Naive thymus-derived CD8-positive, alpha-beta T cell (primary cell): Measurements from ENCODE around the gene FBXO46. TPM values are rescaled to one million over a fixed set of nuclear protein-coding genes. Genes with fewer than 3 reads are reported as not detected.

ENCODE experiments used
- ATAC-seq, 2 donors: fragments of 150-1000 bp; cut with Tn5 transposase in 1 of 2; sonication (Bioruptor Pico), chemical (Tn5 transposase) in 1 of 2; 1 replicate in 1 of 2; 2 replicates in 1 of 2; pipeline ENCODE4 v1.10.0; 2021; ENCODE audit warnings: mild to moderate bottlenecking in 2 of 2, moderate library complexity in 2 of 2
- POLR2A ChIA-PET: fragments of 350-600 bp; sonication (Branson Sonifier 250); formaldehyde crosslinking; loops from one replicate; lab custom pipeline; 2021; ENCODE audit warnings: antibody characterized with exemption; lab: Charles Lee
- DNase-seq, 10 donors: peaks; one replicate each; pipeline versions ENCODE4 v3.0.0 to v3.0.0-alpha.2; 2020 to 2022
- H3K27ac Mint-ChIP-seq, 10 donors: one replicate each; pipeline ENCODE4 v1.8.0; 2020 to 2022; ENCODE audit warnings: mild to moderate bottlenecking in 10 of 10, mixed read lengths in 10 of 10, moderate library complexity in 4 of 10, inconsistent platforms in 1 of 10
- H3K27me3 Mint-ChIP-seq, 5 donors: one replicate each; pipeline ENCODE4 v1.8.0; 2021 to 2022; ENCODE audit warnings: mixed read lengths in 5 of 5
- H3K36me3 Mint-ChIP-seq, 3 donors: one replicate each; pipeline ENCODE4 v1.8.0; 2020 to 2022; ENCODE audit warnings: mixed read lengths in 3 of 3, mild to moderate bottlenecking in 2 of 3, inconsistent platforms in 1 of 3
- H3K4me1 Mint-ChIP-seq, 4 donors: one replicate each; pipeline ENCODE4 v1.8.0; 2021 to 2022; ENCODE audit warnings: mixed read lengths in 4 of 4
- H3K4me3 Mint-ChIP-seq, 10 donors: one replicate each; pipeline ENCODE4 v1.8.0; 2020 to 2022; ENCODE audit warnings: mild to moderate bottlenecking in 10 of 10, mixed read lengths in 10 of 10, moderate library complexity in 6 of 10, inconsistent platforms in 1 of 10
- H3K9me3 Mint-ChIP-seq, 9 donors: one replicate each; pipeline ENCODE4 v1.8.0; 2020 to 2022; ENCODE audit warnings: mixed read lengths in 9 of 9, mild to moderate bottlenecking in 3 of 9, inconsistent platforms in 1 of 9, moderate library complexity in 1 of 9
- polyA plus RNA-seq, 3 donors: library from polyadenylated mRNA; unstranded; fragments of 300-500 nt; fragmentation: Illumina TruSeq; gene quantifications; one replicate each; pipeline ENCODE4 v1.2.3, GENCODE V29; 2021
- total RNA-seq, 8 experiments: library from RNA in 2 of 8; stranded (reverse) in 2 of 8; gene quantifications; one replicate each; pipeline ENCODE4 v1.2.3 and lab custom pipeline; 2021 to 2026

FBXO46 gene
- total and polyA plus RNA-seq, 5 experiments from 2014 or later: 12.4 to 42.3 (median 15.2) TPM

- DNase-seq (no peak), ATAC-seq (peak in 1 of 2 donors; percentile 1)
- POLR2A ChIA-PET: interaction anchor here (0.6 to 4.7 kb wide), 16 partner anchors 10 to 1540 kb away, joined by 3 to 51 read pairs (median 4); partner anchors contain the start of genes CCDC9, DMWD, FBXO46 and GIPR
- H3K27me3 Mint-ChIP-seq: no peaks in the 10 kb centered on the region
- H3K4me3 Mint-ChIP-seq: peak overlapping the region; percentile 87 to 99 (median 97)
- H3K4me1 Mint-ChIP-seq: peaks cover 22 to 59% (median 47%) of the 10 kb centered on the region in 4 donors
- peaks cover 4 to 19% (median 8%) of the 10 kb centered on the region in 3 donors for H3K36me3 Mint-ChIP-seq
- peak overlapping the region; percentile 94 to 99 (median 96) for H3K27ac Mint-ChIP-seq
- H3K9me3 Mint-ChIP-seq: no peaks in the 10 kb centered on the region
These were observed 14.2 kb downstream of the FBXO46 start for GRCh38 chr19:45716359-45717130.

GRCh38 chr19:45715139-45715538 is 15.6 kb downstream of the FBXO46 start:
- ATAC-seq (no peak), DNase-seq (no peak)
- peaks cover 4 to 26% (median 8%) of the 10 kb centered on the region in 3 donors for H3K36me3 Mint-ChIP-seq
- H3K4me1 Mint-ChIP-seq: peaks cover 26 to 66% (median 55%) of the 10 kb centered on the region in 4 donors
- POLR2A ChIA-PET: interaction anchor here (0.6 to 4.7 kb wide), 3 partner anchors 10 to 537 kb away, joined by 3 to 47 read pairs (median 4); partner anchors contain the start of genes QPCTL, SNRPD2 and TRAPPC6A
- H3K4me3 Mint-ChIP-seq: peak overlapping the region in 4 of 10 donors; percentile 4 to 94 (median 22)
- H3K27ac Mint-ChIP-seq: peak overlapping the region in 6 of 10 donors; percentile 14 to 95 (median 49)
- no peaks in the 10 kb centered on the region for H3K27me3 Mint-ChIP-seq
- no peaks in the 10 kb centered on the region for H3K9me3 Mint-ChIP-seq

GRCh38 chr19:45713141-45713540 is 17.6 kb downstream of the FBXO46 start:
- Mint-ChIP-seq H3K4me1 (peaks cover 23 to 60% (median 49%) of the 10 kb centered on the region in 4 donors), H3K9me3 (no peaks in the 10 kb centered on the region), H3K27ac (peak overlapping the region in 1 of 10 donors; percentile 11), H3K4me3 (no peak overlapping the region), H3K36me3 (peaks cover 0 to 22% (median 0%) of the 10 kb centered on the region in 3 donors), H3K27me3 (no peaks in the 10 kb centered on the region)
- ATAC-seq (no peak), DNase-seq (no peak)
- POLR2A ChIA-PET: no interaction called here

- ATAC-seq: no peak
- Mint-ChIP-seq H3K4me3 (no peak overlapping the region), H3K9me3 (no peaks in the 10 kb centered on the region), H3K27me3 (no peaks in the 10 kb centered on the region), H3K4me1 (peaks cover 23 to 58% (median 45%) of the 10 kb centered on the region in 4 donors), H3K27ac (no peak overlapping the region), H3K36me3 (peaks cover 0 to 22% (median 0%) of the 10 kb centered on the region in 3 donors)
- DNase-seq: no peak
- POLR2A ChIA-PET: no interaction called here
These were observed 18.0 kb downstream of the FBXO46 start for GRCh38 chr19:45712699-45713067.

- no peaks in the 10 kb centered on the region for H3K27me3 Mint-ChIP-seq
- peaks cover 21 to 57% (median 40%) of the 10 kb centered on the region in 4 donors for H3K4me1 Mint-ChIP-seq
- no peaks in the 10 kb centered on the region for H3K9me3 Mint-ChIP-seq
- no peak overlapping the region for H3K4me3 Mint-ChIP-seq
- POLR2A ChIA-PET: no interaction called here
- peaks cover 0 to 22% (median 0%) of the 10 kb centered on the region in 3 donors for H3K36me3 Mint-ChIP-seq
- DNase-seq (no peak), ATAC-seq (no peak)
- no peak overlapping the region for H3K27ac Mint-ChIP-seq
These were observed 18.6 kb downstream of the FBXO46 start for GRCh38 chr19:45711851-45712698.

- DNase-seq (no peak), ATAC-seq (no peak)
- peaks cover 0 to 22% (median 0%) of the 10 kb centered on the region in 3 donors for H3K36me3 Mint-ChIP-seq
- H3K4me1 Mint-ChIP-seq: peaks cover 12 to 52% (median 30%) of the 10 kb centered on the region in 4 donors
- H3K27me3 Mint-ChIP-seq: no peaks in the 10 kb centered on the region
- H3K4me3 Mint-ChIP-seq: peak overlapping the region in 2 of 10 donors; percentile 4 to 8
- peak overlapping the region in 8 of 10 donors; percentile 19 to 83 (median 64) for H3K27ac Mint-ChIP-seq
- H3K9me3 Mint-ChIP-seq: no peaks in the 10 kb centered on the region
- POLR2A ChIA-PET: interaction anchor here (0.6 to 1.2 kb wide), 5 partner anchors 15 to 1894 kb away, joined by 3 to 5 read pairs (median 4); partner anchors contain the start of gene FBXO46
These were observed 20.2 kb downstream of the FBXO46 start for GRCh38 chr19:45710356-45711130.

GRCh38 chr19:45705710-45706415 is 24.8 kb downstream of the FBXO46 start:
- Mint-ChIP-seq H3K4me1 (peaks cover 7 to 25% (median 12%) of the 10 kb centered on the region in 4 donors), H3K9me3 (no peaks in the 10 kb centered on the region)
- DNase-seq: no peak

GRCh38 chr19:45705115-45705514 is 25.6 kb downstream of the FBXO46 start:
- POLR2A ChIA-PET: interaction anchor here (0.9 kb wide), 1 partner anchor 9 kb away, joined by 3 read pairs; no protein-coding TSS in a partner anchor
- H3K27me3 Mint-ChIP-seq: no peaks in the 10 kb centered on the region
- peaks cover 0 to 18% (median 6%) of the 10 kb centered on the region in 4 donors for H3K4me1 Mint-ChIP-seq
- H3K9me3 Mint-ChIP-seq: no peaks in the 10 kb centered on the region
- ATAC-seq: no peak
- no peak for DNase-seq
- H3K4me3 Mint-ChIP-seq: no peak overlapping the region
- peaks cover 0 to 23% (median 4%) of the 10 kb centered on the region in 3 donors for H3K36me3 Mint-ChIP-seq
- peak overlapping the region in 2 of 10 donors; percentile 38 to 44 for H3K27ac Mint-ChIP-seq

More at GRCh38 chr19:45705710-45706415, 24.8 kb downstream of the FBXO46 start:
- no peak for ATAC-seq
- Mint-ChIP-seq H3K36me3 (peaks cover 0 to 30% (median 4%) of the 10 kb centered on the region in 3 donors), H3K4me3 (no peak overlapping the region), H3K27me3 (no peaks in the 10 kb centered on the region), H3K27ac (no peak overlapping the region)
- POLR2A ChIA-PET: interaction anchor here (0.9 to 2.0 kb wide), 3 partner anchors 9 to 14 kb away, joined by 3 to 5 read pairs (median 3); partner anchors contain the start of genes QPCTL and SNRPD2

- DNase-seq (no peak), ATAC-seq (no peak)
- Mint-ChIP-seq H3K4me3 (no peak overlapping the region), H3K27ac (peak overlapping the region in 1 of 10 donors; percentile 11), H3K36me3 (peaks cover 0 to 28% (median 9%) of the 10 kb centered on the region in 3 donors), H3K9me3 (no peaks in the 10 kb centered on the region), H3K27me3 (no peaks in the 10 kb centered on the region), H3K4me1 (peaks cover 0 to 9% (median 1%) of the 10 kb centered on the region in 4 donors)
- POLR2A ChIA-PET: interaction anchor here (0.9 to 1.0 kb wide), 2 partner anchors 10 to 16 kb away, joined by 3 read pairs; partner anchors contain the start of genes QPCTL and SNRPD2
These were observed 29.0 kb downstream of the FBXO46 start for GRCh38 chr19:45701676-45702075.

- Mint-ChIP-seq H3K36me3 (peaks cover 0 to 37% (median 10%) of the 10 kb centered on the region in 3 donors), H3K9me3 (no peaks in the 10 kb centered on the region), H3K4me1 (peaks cover 9 to 37% (median 22%) of the 10 kb centered on the region in 4 donors), H3K27me3 (no peaks in the 10 kb centered on the region), H3K4me3 (peak overlapping the region; percentile 91 to 100 (median 96)), H3K27ac (peak overlapping the region; percentile 57 to 99 (median 96))
- DNase-seq (peak; percentile 46 to 85 (median 67)), ATAC-seq (no peak)
- POLR2A ChIA-PET: interaction anchor here (0.6 to 3.5 kb wide), 11 partner anchors 12 to 1427 kb away, joined by 3 to 47 read pairs (median 6); partner anchors contain the start of genes CCDC61, FBXO46 and SIX5
These were observed 37.4 kb downstream of the FBXO46 start for GRCh38 chr19:45693106-45693788.
